ENCODE data around the gene DCBLD1. TPM values are rescaled to one million over a fixed set of nuclear protein-coding genes. Genes with fewer than 3 reads are reported as not detected.

DCBLD1 gene
- total and polyA plus RNA-seq, 9 of the 15 experiments (the other 6 are each of a cell fraction or from before 2014, with no cell fraction given), result 0.80 to 8.5 (median 6.8) TPM

DNA sequence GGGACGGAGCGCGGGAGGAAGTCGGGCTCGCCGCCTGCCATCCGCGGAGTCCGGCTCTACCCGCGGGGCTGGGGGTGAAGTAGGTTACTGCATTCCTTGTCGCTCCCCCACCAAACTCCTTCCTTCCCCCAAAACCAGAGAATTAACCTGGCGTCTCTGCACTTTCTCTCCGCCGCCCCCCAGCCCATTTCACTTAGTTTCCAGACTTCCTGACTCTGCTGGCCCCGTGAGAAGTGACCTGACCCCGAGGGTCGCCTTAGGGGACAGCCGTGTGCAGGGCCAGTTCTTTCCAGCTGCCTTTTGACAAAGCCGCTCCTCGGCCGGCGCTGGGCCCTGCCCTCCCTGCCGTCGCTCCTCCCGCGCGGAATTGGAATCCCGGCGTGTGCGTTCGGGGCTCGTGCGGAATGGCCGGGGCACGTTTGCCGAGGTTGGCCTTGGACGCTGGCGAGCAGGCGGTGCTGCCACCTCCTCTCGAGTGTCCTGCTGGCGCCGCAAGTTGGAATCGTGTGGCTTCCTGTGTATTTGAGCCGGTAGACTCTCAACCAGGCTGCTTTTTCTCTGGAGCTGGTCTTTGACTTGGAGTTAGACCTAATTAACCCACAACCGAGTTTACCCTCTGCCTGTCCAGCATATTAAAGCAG is 650 bp downstream of the DCBLD1 start (continued):
- TF ChIP-seq HMGN3 (IDR thresholded peaks at IDR 0.05; ENCODE audit: borderline replicate concordance, extremely low read depth, insufficient read length, low read depth, low read length) (peak; percentile 19), HNRNPK (IDR thresholded peaks at IDR 0.05; ENCODE audit: low read depth, low read length, poor library complexity, severe bottlenecking) (no peak), PHB (CRISPR knock-in tag; IDR thresholded peaks at IDR 0.05) (no peak), POLR2G (IDR thresholded peaks at IDR 0.05; ENCODE audit: low read depth, low read length) (peak; percentile 51), ZNF184 (CRISPR knock-in tag; IDR thresholded peaks at IDR 0.05) (no peak), NELFE (IDR thresholded peaks at IDR 0.05; ENCODE audit: insufficient read depth, insufficient read length) (no peak), ZBTB7A (IDR thresholded peaks at IDR 0.05; ENCODE audit: borderline replicate concordance, control insufficient read depth, low read depth, low read length) (peak; percentile 59; the same call in 1 of the 2 replicates), ZNF140 (CRISPR knock-in tag; IDR thresholded peaks at IDR 0.05) (no peak), ZNF146 (CRISPR knock-in tag; IDR thresholded peaks at IDR 0.05; ENCODE audit: unreplicated experiment) (no peak), ZC3H4 (CRISPR knock-in tag; IDR thresholded peaks at IDR 0.05; ENCODE audit: borderline replicate concordance) (no peak), L3MBTL2 (IDR thresholded peaks at IDR 0.05) (peak; percentile 83), ZNF780A (CRISPR knock-in tag; IDR thresholded peaks at IDR 0.05) (no peak), ZKSCAN3 (CRISPR knock-in tag; IDR thresholded peaks at IDR 0.05) (no peak), MTA3 (IDR thresholded peaks at IDR 0.05; ENCODE audit: borderline replicate concordance) (0 out of 2 replicates have a peak, but pooled peaks have one; percentile 20), DNMT1 (IDR thresholded peaks at IDR 0.05) (no peak), RBFOX2 (IDR thresholded peaks at IDR 0.05; ENCODE audit: low read depth, low read length) (peak; percentile 71), ZNF253 (CRISPR knock-in tag; conservative IDR thresholded peaks at IDR 0.05) (no peak), ZNF174 (CRISPR knock-in tag; IDR thresholded peaks at IDR 0.05) (no peak), HNRNPUL1 (IDR thresholded peaks at IDR 0.05; ENCODE audit: low read length) (no peak), ARID1B (IDR thresholded peaks at IDR 0.05) (no peak)
- TF ChIP-seq, protein P1, sequence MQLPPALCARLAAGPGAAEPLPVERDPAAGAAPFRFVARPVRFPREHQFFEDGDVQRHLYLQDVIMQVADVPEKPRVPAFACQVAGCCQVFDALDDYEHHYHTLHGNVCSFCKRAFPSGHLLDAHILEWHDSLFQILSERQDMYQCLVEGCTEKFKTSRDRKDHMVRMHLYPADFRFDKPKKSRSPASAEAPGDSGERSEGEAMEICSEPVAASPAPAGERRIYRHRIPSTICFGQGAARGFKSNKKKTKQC (CRISPR knock-in tag; IDR thresholded peaks at IDR 0.05), result 0 out of 2 replicates have a peak, but pooled peaks have one; percentile 50
- TF ChIP-seq, protein P2, sequence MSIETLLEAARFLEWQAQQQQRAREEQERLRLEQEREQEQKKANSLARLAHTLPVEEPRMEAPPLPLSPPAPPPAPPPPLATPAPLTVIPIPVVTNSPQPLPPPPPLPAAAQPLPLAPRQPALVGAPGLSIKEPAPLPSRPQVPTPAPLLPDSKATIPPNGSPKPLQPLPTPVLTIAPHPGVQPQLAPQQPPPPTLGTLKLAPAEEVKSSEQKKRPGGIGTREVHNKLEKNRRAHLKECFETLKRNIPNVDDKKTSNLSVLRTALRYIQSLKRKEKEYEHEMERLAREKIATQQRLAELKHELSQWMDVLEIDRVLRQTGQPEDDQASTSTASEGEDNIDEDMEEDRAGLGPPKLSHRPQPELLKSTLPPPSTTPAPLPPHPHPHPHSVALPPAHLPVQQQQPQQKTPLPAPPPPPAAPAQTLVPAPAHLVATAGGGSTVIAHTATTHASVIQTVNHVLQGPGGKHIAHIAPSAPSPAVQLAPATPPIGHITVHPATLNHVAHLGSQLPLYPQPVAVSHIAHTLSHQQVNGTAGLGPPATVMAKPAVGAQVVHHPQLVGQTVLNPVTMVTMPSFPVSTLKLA (conservative IDR thresholded peaks at IDR 0.05), result peak in 1 of 2 experiments; percentile 78; a peak in 2 of 4 replicates
- TF ChIP-seq, protein P3, sequence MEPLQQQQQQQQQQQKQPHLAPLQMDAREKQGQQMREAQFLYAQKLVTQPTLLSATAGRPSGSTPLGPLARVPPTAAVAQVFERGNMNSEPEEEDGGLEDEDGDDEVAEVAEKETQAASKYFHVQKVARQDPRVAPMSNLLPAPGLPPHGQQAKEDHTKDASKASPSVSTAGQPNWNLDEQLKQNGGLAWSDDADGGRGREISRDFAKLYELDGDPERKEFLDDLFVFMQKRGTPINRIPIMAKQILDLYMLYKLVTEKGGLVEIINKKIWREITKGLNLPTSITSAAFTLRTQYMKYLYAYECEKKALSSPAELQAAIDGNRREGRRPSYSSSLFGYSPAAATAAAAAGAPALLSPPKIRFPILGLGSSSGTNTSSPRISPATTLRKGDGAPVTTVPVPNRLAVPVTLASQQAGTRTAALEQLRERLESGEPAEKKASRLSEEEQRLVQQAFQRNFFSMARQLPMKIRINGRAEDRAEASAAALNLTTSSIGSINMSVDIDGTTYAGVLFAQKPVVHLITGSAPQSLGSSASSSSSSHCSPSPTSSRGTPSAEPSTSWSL (CRISPR knock-in tag; IDR thresholded peaks at IDR 0.05; ENCODE audit: borderline replicate concordance), result no peak
- TF ChIP-seq, protein P4, sequence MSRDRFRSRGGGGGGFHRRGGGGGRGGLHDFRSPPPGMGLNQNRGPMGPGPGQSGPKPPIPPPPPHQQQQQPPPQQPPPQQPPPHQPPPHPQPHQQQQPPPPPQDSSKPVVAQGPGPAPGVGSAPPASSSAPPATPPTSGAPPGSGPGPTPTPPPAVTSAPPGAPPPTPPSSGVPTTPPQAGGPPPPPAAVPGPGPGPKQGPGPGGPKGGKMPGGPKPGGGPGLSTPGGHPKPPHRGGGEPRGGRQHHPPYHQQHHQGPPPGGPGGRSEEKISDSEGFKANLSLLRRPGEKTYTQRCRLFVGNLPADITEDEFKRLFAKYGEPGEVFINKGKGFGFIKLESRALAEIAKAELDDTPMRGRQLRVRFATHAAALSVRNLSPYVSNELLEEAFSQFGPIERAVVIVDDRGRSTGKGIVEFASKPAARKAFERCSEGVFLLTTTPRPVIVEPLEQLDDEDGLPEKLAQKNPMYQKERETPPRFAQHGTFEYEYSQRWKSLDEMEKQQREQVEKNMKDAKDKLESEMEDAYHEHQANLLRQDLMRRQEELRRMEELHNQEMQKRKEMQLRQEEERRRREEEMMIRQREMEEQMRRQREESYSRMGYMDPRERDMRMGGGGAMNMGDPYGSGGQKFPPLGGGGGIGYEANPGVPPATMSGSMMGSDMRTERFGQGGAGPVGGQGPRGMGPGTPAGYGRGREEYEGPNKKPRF (IDR thresholded peaks at IDR 0.05; ENCODE audit: low read depth, low read length), result no peak
